A172 (cell line): Measurements from ENCODE around the gene ANKRD63. TPM values are rescaled to one million over a fixed set of nuclear protein-coding genes. Genes with fewer than 3 reads are reported as not detected.

Experiments
- DNase-seq: peaks from one replicate; pipeline ENCODE4 v3.0.0-alpha.2; 2015; ENCODE audit warnings: low spot score
- total RNA-seq: library from RNA; depleted of rRNA; stranded (reverse); fragments of >200 nt; shearing (Covaris generic); gene quantifications from 2 replicates; pipeline ENCODE4 v1.2.3, GENCODE V29; 2014

ANKRD63 gene
- total RNA-seq, 1 experiment from 2014 or later = not detected

- DNase-seq = peak; percentile 66
These were observed 30.9 kb upstream of the ANKRD63 start for GRCh38 chr15:40313531-40314398.

GRCh38 chr15:40312370-40313158 lies 29.7 kb upstream of the ANKRD63 start:
- no peak for DNase-seq

GRCh38 chr15:40310993-40311392 lies 28.1 kb upstream of the ANKRD63 start:
- no peak for DNase-seq

- DNase-seq = peak; percentile 46
These were observed 27.4 kb upstream of the ANKRD63 start for GRCh38 chr15:40310001-40310959.

- no peak for DNase-seq
These were observed 26.5 kb upstream of the ANKRD63 start for GRCh38 chr15:40309344-40309862.

GRCh38 chr15:40307421-40308211 lies 24.8 kb upstream of the ANKRD63 start, which contains the start of gene PLCB2:
Gene PLCB2, minus strand, starts transcription at chr15:40307935. Its CDS starts 263 bp downstream, at chr15:40307672.
- DNase-seq = no peak

- DNase-seq = no peak
These were observed 24.0 kb upstream of the ANKRD63 start for GRCh38 chr15:40306908-40307307.

- DNase-seq = no peak
These were observed 23.5 kb upstream of the ANKRD63 start for GRCh38 chr15:40306371-40306770.

GRCh38 chr15:40305281-40305680 lies 22.4 kb upstream of the ANKRD63 start:
- no peak for DNase-seq

- no peak for DNase-seq
These were observed 20.7 kb upstream of the ANKRD63 start for GRCh38 chr15:40303576-40303975.

- no peak for DNase-seq
These were observed 20.1 kb upstream of the ANKRD63 start for GRCh38 chr15:40302981-40303380.

GRCh38 chr15:40302288-40302886 lies 19.5 kb upstream of the ANKRD63 start:
- no peak for DNase-seq

- DNase-seq = no peak
These were observed 18.8 kb upstream of the ANKRD63 start for GRCh38 chr15:40301467-40302179.

GRCh38 chr15:40300771-40301170 lies 17.9 kb upstream of the ANKRD63 start:
- no peak for DNase-seq

- no peak for DNase-seq
These were observed 17.5 kb upstream of the ANKRD63 start for GRCh38 chr15:40300367-40300766.

GRCh38 chr15:40298216-40298935 lies 15.5 kb upstream of the ANKRD63 start:
- DNase-seq = no peak

- DNase-seq = no peak
These were observed 14.5 kb upstream of the ANKRD63 start for GRCh38 chr15:40297356-40297755.

- no peak for DNase-seq
These were observed 13.8 kb upstream of the ANKRD63 start for GRCh38 chr15:40296561-40297230.
